ENCODE results near the gene TRIP12. TPM values are rescaled to one million over a fixed set of nuclear protein-coding genes. Genes with fewer than 3 reads are reported as not detected.
"Not testable (repeated sequence)": the region's sequence is repeated elsewhere in the genome, so short reads cannot be mapped to it uniquely, and the experiment has no call there.

Gene TRIP12
- total RNA-seq (ENCODE audit: unreplicated experiment): 363 TPM
- long read RNA-seq, partial matches to known transcripts: 3 of 5 reads
- long read RNA-seq, other reads (novel, unspliced or antisense): 2 of 5 reads

DNA sequence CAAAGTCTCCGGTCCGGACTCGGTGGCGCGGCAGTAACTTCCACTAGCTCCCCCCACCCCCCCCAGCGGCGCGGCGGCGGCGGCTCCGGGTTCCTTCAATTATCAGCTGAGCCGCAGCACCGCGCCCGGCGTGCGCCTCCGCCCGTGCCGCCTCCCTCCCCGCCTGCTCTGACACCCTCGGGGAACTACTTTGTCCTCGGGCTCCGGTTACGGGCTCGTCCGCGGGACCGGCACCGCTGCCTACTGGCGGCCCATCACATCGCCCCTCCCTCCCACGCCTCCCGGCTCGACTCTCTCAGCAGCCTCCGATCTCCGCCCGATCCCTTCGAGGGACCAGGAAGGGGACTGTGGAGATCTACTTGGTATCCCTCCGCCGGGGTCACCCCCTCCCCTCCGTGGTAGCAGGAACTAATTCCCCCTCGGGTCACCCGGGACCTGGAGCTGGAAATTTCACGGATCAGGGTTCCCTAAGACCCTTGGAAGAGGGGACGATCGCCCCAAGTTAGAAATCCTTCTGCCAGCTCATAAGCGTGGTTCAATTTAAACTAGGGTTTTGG lies at the start of gene TRIP12:
Gene TRIP12 (minus strand): TSS at position 118 of the 557 bp plus-strand sequence. CDS start 41,930 bp downstream, outside the sequence.
- no peak for TF ChIP-seq CTCF (IDR thresholded peaks at IDR 0.05; ENCODE audit: unreplicated experiment)
- H3K4me1 Mint-ChIP-seq (ENCODE audit: unreplicated experiment): peaks cover 28% of the 10 kb centered on the region
- H3K27me3 Mint-ChIP-seq (ENCODE audit: unreplicated experiment): peaks cover 19% of the 10 kb centered on the region
- DNase-seq (ENCODE audit: low spot score): peak; percentile 91
- H3K36me3 Mint-ChIP-seq (ENCODE audit: low read depth, unreplicated experiment): peaks cover 15% of the 10 kb centered on the region
- peak within 1 kb of the TSS; percentile 100 for H3K4me3 Mint-ChIP-seq (ENCODE audit: unreplicated experiment)
- H3K27ac Mint-ChIP-seq (ENCODE audit: unreplicated experiment): peak within 1 kb of the TSS; percentile 98
- H3K9me3 Mint-ChIP-seq (ENCODE audit: unreplicated experiment): no peaks in the 10 kb centered on the region

- no peak for DNase-seq (ENCODE audit: low spot score)
- no peak overlapping the region for H3K27ac Mint-ChIP-seq (ENCODE audit: unreplicated experiment)
- no peaks in the 10 kb centered on the region for H3K9me3 Mint-ChIP-seq (ENCODE audit: unreplicated experiment)
- no peak for TF ChIP-seq CTCF (IDR thresholded peaks at IDR 0.05; ENCODE audit: unreplicated experiment)
- H3K4me3 Mint-ChIP-seq (ENCODE audit: unreplicated experiment): no peak overlapping the region
- H3K4me1 Mint-ChIP-seq (ENCODE audit: unreplicated experiment): peaks cover 3% of the 10 kb centered on the region
- H3K36me3 Mint-ChIP-seq (ENCODE audit: low read depth, unreplicated experiment): no peaks in the 10 kb centered on the region
- peaks cover 4% of the 10 kb centered on the region for H3K27me3 Mint-ChIP-seq (ENCODE audit: unreplicated experiment)
Observed at GRCh38 chr2:229971298-229971790, 49.5 kb upstream of the TRIP12 start.

DNA sequence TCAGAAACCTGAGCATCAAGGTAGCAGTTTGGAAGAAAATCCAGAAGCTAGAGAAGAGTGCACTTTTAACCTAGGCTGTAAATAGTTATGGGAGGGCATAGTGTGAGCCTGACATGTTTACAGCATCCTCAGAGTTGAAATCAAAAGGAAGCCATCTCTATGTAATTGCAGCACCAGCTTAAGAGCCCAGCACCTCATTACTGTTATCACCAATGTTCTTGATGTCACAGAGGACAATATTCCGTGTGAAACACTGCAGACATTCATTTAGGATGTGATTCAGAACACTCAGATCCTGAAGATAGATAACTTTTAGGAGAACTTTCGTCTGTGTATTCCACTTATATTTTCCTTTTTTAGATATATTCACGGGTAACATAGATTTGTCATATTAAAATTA lies 48.6 kb upstream of the TRIP12 start:
- H3K27ac Mint-ChIP-seq (ENCODE audit: unreplicated experiment): no peak overlapping the region
- H3K36me3 Mint-ChIP-seq (ENCODE audit: low read depth, unreplicated experiment): no peaks in the 10 kb centered on the region
- H3K4me1 Mint-ChIP-seq (ENCODE audit: unreplicated experiment): peaks cover 3% of the 10 kb centered on the region

DNA sequence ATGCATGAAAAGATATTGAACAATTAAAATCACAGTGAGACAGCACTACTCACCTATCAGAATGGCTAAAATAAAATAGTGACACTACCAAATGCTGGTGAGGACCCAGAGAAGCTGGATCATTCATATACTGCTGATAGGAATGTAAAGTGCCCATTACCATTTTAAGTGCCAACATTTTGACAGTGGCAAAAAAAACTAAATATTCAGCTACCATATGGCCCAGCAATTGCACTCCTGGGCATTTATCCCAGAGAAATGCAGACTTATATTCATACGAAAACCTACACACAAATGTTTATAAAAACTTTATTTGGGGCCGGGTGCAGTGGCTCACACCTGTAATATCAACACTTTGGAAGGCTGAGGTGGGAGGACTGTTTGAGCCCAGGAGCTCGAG lies 48.1 kb upstream of the TRIP12 start:
- no peak overlapping the region for H3K4me3 Mint-ChIP-seq (ENCODE audit: unreplicated experiment)

More for the DNA sequence above, 48.6 kb upstream of the TRIP12 start:
- H3K27me3 Mint-ChIP-seq (ENCODE audit: unreplicated experiment): peaks cover 4% of the 10 kb centered on the region
- TF ChIP-seq CTCF (IDR thresholded peaks at IDR 0.05; ENCODE audit: unreplicated experiment): no peak
- DNase-seq (ENCODE audit: low spot score): no peak
- no peak overlapping the region for H3K4me3 Mint-ChIP-seq (ENCODE audit: unreplicated experiment)
- no peaks in the 10 kb centered on the region for H3K9me3 Mint-ChIP-seq (ENCODE audit: unreplicated experiment)

GRCh38 chr2:229963596-229963995 lies 41.8 kb upstream of the TRIP12 start:
- H3K4me3 Mint-ChIP-seq (ENCODE audit: unreplicated experiment); H3K27me3 Mint-ChIP-seq (ENCODE audit: unreplicated experiment); H3K36me3 Mint-ChIP-seq (ENCODE audit: low read depth, unreplicated experiment); H3K9me3 Mint-ChIP-seq (ENCODE audit: unreplicated experiment); DNase-seq (ENCODE audit: low spot score); H3K27ac Mint-ChIP-seq (ENCODE audit: unreplicated experiment); H3K4me1 Mint-ChIP-seq (ENCODE audit: unreplicated experiment): not testable (repeated sequence)

More for the DNA sequence above, 48.1 kb upstream of the TRIP12 start:
- Mint-ChIP-seq H3K9me3 (ENCODE audit: unreplicated experiment) (no peaks in the 10 kb centered on the region), H3K27ac (ENCODE audit: unreplicated experiment) (no peak overlapping the region), H3K27me3 (ENCODE audit: unreplicated experiment) (peaks cover 4% of the 10 kb centered on the region), H3K4me1 (ENCODE audit: unreplicated experiment) (peaks cover 3% of the 10 kb centered on the region), H3K36me3 (ENCODE audit: low read depth, unreplicated experiment) (no peaks in the 10 kb centered on the region)
- TF ChIP-seq CTCF (IDR thresholded peaks at IDR 0.05; ENCODE audit: unreplicated experiment): no peak
- DNase-seq (ENCODE audit: low spot score): no peak

Data from endothelial cell (in vitro differentiated cells).